Endothelial cell of umbilical vein (primary cell): ENCODE data around the gene TNIP3. TPM values are rescaled to one million over a fixed set of nuclear protein-coding genes. Genes with fewer than 3 reads are reported as not detected.

Source experiments
- BruUV-seq: library from RNA; stranded (reverse); fragments of 400-500 nt; replicated peaks from 2 replicates; lab custom pipeline; 2021; lab: Mats Ljungman, UMichigan
- CTCF ChIA-PET: fragments of 300-600, 350-600 bp; sonication (Branson Sonifier 250); formaldehyde crosslinking; loops from one replicate; lab custom pipeline; 2021; ENCODE audit warnings: antibody characterized with exemption, inconsistent platforms; lab: Charles Lee
- POLR2A ChIA-PET: fragments of 300-600, 350-600 bp; sonication (Branson Sonifier 250); formaldehyde crosslinking; loops from one replicate; lab custom pipeline; 2021; ENCODE audit warnings: antibody characterized with exemption, inconsistent platforms; lab: Charles Lee
- DNase-seq: peaks from one replicate; pipeline ENCODE4 v3.0.0-alpha.2; 2011; ENCODE audit warnings: low read depth, low spot score
- FAIRE-seq: peaks from 2 replicates; lab custom pipeline; 2011; peaks lifted over from hg19 to GRCh38; lab: Jason Lieb, UNC
- H2AFZ ChIP-seq: 2 replicates; pipeline ENCODE4 v1.6.0; 2012; ENCODE audit warnings: low read depth, low read length, control low read depth, inconsistent platforms
- H3K27ac ChIP-seq: 2 replicates; pipeline ENCODE4 v1.5.1; 2011; ENCODE audit warnings: low read depth, mild to moderate bottlenecking, control low read depth, low read length, moderate library complexity; ENCODE audit not compliant: insufficient read depth
- H3K27me3 ChIP-seq, 2 experiments: 2 replicates each; pipeline versions ENCODE4 v1.6.0 to v1.6.1; 2011; ENCODE audit warnings: low read length in 2 of 2, mixed read lengths in 1 of 2; ENCODE audit not compliant: control insufficient read depth in 2 of 2, insufficient read depth in 2 of 2
- H3K36me3 ChIP-seq, 2 experiments: 2 replicates in 1 of 2; 3 replicates in 1 of 2; pipeline ENCODE4 v1.5.1; 2011; ENCODE audit warnings: low read length in 2 of 2, mild to moderate bottlenecking in 1 of 2, moderate library complexity in 1 of 2; ENCODE audit not compliant: control insufficient read depth in 2 of 2, insufficient read depth in 2 of 2; ENCODE audit errors: extremely low read depth in 1 of 2
- H3K4me1 ChIP-seq: 3 replicates; pipeline ENCODE4 v1.5.1; 2011; ENCODE audit warnings: mild to moderate bottlenecking, low read length; ENCODE audit not compliant: control insufficient read depth, insufficient read depth; ENCODE audit errors: extremely low read depth
- H3K4me2 ChIP-seq: 2 replicates; pipeline ENCODE4 v1.6.1; 2011; ENCODE audit warnings: low read length, control low read depth, mixed read lengths; ENCODE audit not compliant: insufficient read depth
- H3K4me3 ChIP-seq, 3 experiments: fragments of 200-600 bp in 1 of 3; sonication (generic), shearing (Covaris generic) in 1 of 3; replicated peaks in 1 of 3; 2 replicates each; pipeline ENCODE4 v1.5.1; 2011 to 2016; ENCODE audit warnings: control low read depth in 3 of 3, low read length in 3 of 3, mild to moderate bottlenecking in 2 of 3, inconsistent platforms in 1 of 3, low read depth in 1 of 3, moderate library complexity in 1 of 3; ENCODE audit not compliant: insufficient read depth in 1 of 3
- H3K79me2 ChIP-seq: 2 replicates; pipeline ENCODE4 v1.6.0; 2012; ENCODE audit warnings: low read length, inconsistent platforms; ENCODE audit not compliant: control insufficient read depth, insufficient read depth
- H3K9ac ChIP-seq: replicated peaks from 2 replicates; pipeline ENCODE3; 2011; ENCODE audit warnings: low read length, control low read depth; ENCODE audit not compliant: insufficient read depth; ENCODE audit errors: extremely low read depth
- H3K9me1 ChIP-seq: replicated peaks from 3 replicates; pipeline ENCODE4 v1.6.0; 2011; ENCODE audit warnings: mild to moderate bottlenecking, low read length; ENCODE audit not compliant: control insufficient read depth, insufficient read depth; ENCODE audit errors: extremely low read depth
- H3K9me3 ChIP-seq: replicated peaks from 2 replicates; pipeline ENCODE4 v1.5.1; 2012; ENCODE audit warnings: low read length, inconsistent platforms; ENCODE audit not compliant: control insufficient read depth, insufficient read depth
- H4K20me1 ChIP-seq: replicated peaks from 2 replicates; pipeline ENCODE3; 2011; ENCODE audit warnings: mild to moderate bottlenecking, low read length; ENCODE audit not compliant: control insufficient read depth, insufficient read depth; ENCODE audit errors: extremely low read depth
- CTCF ChIP-seq, 2 donors: IDR thresholded peaks; 1 replicate in 1 of 2; 2 replicates in 1 of 2; pipeline ENCODE4 v1.5.1; 2011; ENCODE audit warnings: low read length in 2 of 2, mild to moderate bottlenecking in 2 of 2, moderate library complexity in 2 of 2, control low read depth in 1 of 2, inconsistent platforms in 1 of 2, low read depth in 1 of 2; ENCODE audit not compliant: insufficient read depth in 1 of 2; ENCODE audit errors: extremely low read depth in 1 of 2
- EZH2 ChIP-seq: IDR thresholded peaks from 2 replicates; pipeline ENCODE4 v1.6.1; 2012; ENCODE audit warnings: borderline replicate concordance, low read depth, mild to moderate bottlenecking, moderate library complexity, low read length, inconsistent platforms; ENCODE audit not compliant: severe bottlenecking
- FOS ChIP-seq: IDR thresholded peaks from 2 replicates; pipeline ENCODE4 v1.6.1; 2011; ENCODE audit warnings: mild to moderate bottlenecking, low read length, moderate library complexity, borderline replicate concordance; ENCODE audit not compliant: insufficient read depth
- GATA2 ChIP-seq: IDR thresholded peaks from 2 replicates; pipeline ENCODE4 v1.7.0; 2011; ENCODE audit warnings: low read depth, mild to moderate bottlenecking, moderate library complexity, mixed read lengths, low read length; ENCODE audit not compliant: insufficient read length, insufficient read depth
- JUN ChIP-seq: IDR thresholded peaks from 2 replicates; pipeline ENCODE4 v1.6.1; 2011; ENCODE audit warnings: borderline replicate concordance, low read depth; ENCODE audit not compliant: insufficient read length, insufficient read depth
- MAX ChIP-seq: IDR thresholded peaks from 2 replicates; pipeline ENCODE4 v1.6.1; 2011; ENCODE audit not compliant: insufficient read depth, insufficient read length
- MYC ChIP-seq: IDR thresholded peaks from one replicate; pipeline ENCODE4 v1.6.1; 2011; ENCODE audit warnings: mild to moderate bottlenecking, low read depth, low read length
- POLR2A ChIP-seq: IDR thresholded peaks from 2 replicates; pipeline ENCODE4 v1.6.1; 2012; ENCODE audit warnings: low read depth, mild to moderate bottlenecking, control low read depth, low read length
- POLR2AphosphoS5 ChIP-seq: IDR thresholded peaks from 2 replicates; pipeline ENCODE4 v1.6.1; 2012; ENCODE audit warnings: low read depth, mild to moderate bottlenecking, control low read depth, low read length, moderate library complexity; ENCODE audit not compliant: insufficient read depth
- dilution Hi-C: fragments of 300-500 bp; cut with MboI; formaldehyde crosslinking; loops from one replicate; pipeline ENCODE4 v1.15.0; 2019; ENCODE audit warnings: low sequenced_read_pairs; ENCODE audit not compliant: extremely low pct_ligation_motif_present
- intact Hi-C: fragments of 100-400 bp; cut with micrococcal nuclease; formaldehyde crosslinking; loops from one replicate; pipeline ENCODE4 v1.10.0; 2022
- polyA plus RNA-seq, 4 experiments: library from polyadenylated mRNA; depleted of rRNA in 3 of 4; stranded (reverse) in 3 of 4; unstranded in 1 of 4; fragments of >200 nt; gene quantifications; 2 replicates each; pipeline versions ENCODE4 v1.2.1 to v1.2.3, GENCODE V29; 2011 to 2012; ENCODE audit warnings: missing spikeins in 1 of 4
- total RNA-seq: library from RNA; stranded (reverse); gene quantifications from 2 replicates; pipeline ENCODE4 v1.2.3, GENCODE V29; 2021

TNIP3 gene
- total and polyA plus RNA-seq, 2 donors (not counting 3 experiments of a cell fraction or from before 2014, with no cell fraction given) = not detected

- FAIRE-seq (no peak), DNase-seq (no peak)
- BruUV-seq = no TSS peak
- dilution Hi-C loops = no loop called here
- ChIA-PET CTCF (interaction anchor here (0.8 kb wide), 1 partner anchor 51 kb away, joined by 3 read pairs; no protein-coding TSS in a partner anchor), POLR2A (no interaction called here)
- Histone ChIP-seq H4K20me1 (no peaks in the 10 kb centered on the region), H3K9me3 (no peaks in the 10 kb centered on the region), H2AFZ (no peak overlapping the region), H3K27ac (no peak overlapping the region), H3K27me3 (no peaks in the 10 kb centered on the region), H3K9ac (no peak overlapping the region), H3K9me1 (no peaks in the 10 kb centered on the region), H3K4me2 (no peak overlapping the region), H3K4me1 (peaks cover 10% of the 10 kb centered on the region), H3K36me3 (no peaks in the 10 kb centered on the region), H3K4me3 (no peak overlapping the region), H3K79me2 (no peaks in the 10 kb centered on the region)
- intact Hi-C loops = no loop called here
- TF ChIP-seq CTCF (IDR thresholded peaks at IDR 0.05; ENCODE audit: extremely low read depth in 1 of 2, insufficient read depth in 1 of 2, low read depth in 1 of 2, low read length in 2 of 2) (no peak), MAX (no peak), POLR2A (no peak), EZH2 (no peak), POLR2AphosphoS5 (no peak), GATA2 (no peak), FOS (no peak), MYC (no peak), JUN (no peak)
These were observed 23.2 kb downstream of the TNIP3 start for GRCh38 chr4:121140716-121141460.
